D341Med (cell line): ENCODE data around the gene MRPS6.
A peak's percentile ranks its signal among the peaks of the same experiment; 100 is the strongest.

Experiments used
- DNase-seq: peaks from one replicate; pipeline ENCODE4 v3.0.0; 2012; ENCODE audit warnings: low spot score

Gene MRPS6

DNA sequence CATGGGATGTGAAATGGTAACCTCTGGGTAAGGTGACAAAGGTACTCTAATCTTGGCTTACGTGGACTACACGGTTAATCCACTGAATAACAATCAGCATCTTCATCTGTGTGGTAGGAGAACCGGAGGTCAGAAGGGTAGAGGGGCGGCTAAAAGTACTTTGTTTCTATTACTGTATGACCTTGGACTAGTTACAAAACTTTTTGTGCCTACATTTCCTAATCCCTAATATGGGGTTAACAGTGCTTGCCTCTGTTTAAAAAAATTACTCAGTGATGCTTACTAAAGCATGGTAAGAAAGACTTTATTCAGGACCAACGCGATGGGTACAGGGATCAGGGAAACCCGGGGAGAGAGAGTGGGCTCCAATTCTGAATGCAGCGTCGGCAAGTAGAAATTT, 1.7 kb upstream of the MRPS6 start:
- DNase-seq, result no peak

DNA sequence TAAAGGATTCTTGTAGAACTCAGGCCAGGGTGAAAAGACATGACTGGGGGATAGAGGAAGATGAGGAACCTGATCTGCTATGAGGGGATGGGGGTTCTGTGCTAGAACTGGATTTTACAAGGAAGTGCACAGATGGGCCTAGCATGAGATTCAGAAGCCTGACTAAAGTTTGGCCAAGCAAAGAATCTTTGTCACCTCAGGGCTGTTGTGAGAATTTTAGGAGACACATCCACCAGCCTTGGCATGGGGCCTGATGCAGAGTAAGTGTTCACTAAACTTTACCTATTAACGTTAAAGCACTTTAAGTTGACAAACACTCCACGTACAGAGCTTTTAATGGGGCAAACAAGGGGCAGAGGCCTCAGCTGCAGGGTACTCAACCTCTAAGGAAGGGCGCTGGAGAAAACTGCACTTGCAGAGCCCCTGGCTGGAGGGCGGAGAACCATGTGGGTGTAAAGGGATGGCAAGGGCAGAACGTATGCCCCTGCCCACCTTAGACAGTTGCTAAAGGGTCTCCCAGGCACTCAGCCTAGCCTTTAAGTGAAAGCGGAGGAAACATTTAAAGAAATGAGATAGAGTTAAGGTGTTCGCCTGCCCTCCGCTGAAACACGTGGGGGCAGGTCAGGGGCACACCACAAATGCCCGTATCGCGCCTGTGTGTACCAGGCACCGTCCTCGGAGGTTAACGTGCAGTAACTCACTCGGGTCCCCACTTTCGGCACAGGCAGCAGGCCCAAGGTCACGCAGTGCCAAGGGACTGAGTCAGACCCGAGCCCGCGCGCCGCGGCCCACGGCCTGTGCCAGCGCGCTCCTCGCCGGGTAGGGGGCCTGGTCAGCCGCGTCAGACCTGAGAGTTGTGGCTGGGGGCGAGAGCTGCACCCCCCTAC, 990 bp upstream of the MRPS6 start:
- DNase-seq, result no peak

DNA sequence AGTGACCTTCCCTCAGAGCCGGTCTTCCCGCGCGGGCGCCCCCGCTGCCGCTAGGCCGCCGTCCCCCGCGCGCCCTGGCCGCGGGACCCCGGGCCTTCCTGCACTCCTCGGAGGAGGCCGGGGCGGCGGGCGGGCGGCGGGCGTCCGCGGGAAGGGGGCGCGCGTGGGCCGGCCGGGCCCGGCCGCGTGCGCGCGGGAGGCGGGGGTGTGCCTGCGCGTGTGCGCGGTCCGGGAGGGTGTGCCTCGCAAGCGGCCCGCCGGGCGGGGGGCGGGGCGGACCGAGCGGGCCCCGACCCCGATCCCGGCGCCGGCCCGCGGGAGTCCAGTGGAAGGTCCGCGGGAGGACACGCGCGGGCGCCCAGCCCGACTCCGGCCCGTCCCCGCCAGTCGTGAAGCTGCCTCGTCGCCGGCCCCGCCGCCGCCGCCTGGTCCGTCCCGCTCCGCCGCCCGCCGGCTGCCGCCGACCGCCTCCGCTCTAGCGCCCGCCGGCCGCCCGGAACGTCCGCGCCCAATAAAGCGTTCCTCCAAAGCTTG, 438 bp downstream of the MRPS6 start:
- peak; percentile 83 for DNase-seq

DNA sequence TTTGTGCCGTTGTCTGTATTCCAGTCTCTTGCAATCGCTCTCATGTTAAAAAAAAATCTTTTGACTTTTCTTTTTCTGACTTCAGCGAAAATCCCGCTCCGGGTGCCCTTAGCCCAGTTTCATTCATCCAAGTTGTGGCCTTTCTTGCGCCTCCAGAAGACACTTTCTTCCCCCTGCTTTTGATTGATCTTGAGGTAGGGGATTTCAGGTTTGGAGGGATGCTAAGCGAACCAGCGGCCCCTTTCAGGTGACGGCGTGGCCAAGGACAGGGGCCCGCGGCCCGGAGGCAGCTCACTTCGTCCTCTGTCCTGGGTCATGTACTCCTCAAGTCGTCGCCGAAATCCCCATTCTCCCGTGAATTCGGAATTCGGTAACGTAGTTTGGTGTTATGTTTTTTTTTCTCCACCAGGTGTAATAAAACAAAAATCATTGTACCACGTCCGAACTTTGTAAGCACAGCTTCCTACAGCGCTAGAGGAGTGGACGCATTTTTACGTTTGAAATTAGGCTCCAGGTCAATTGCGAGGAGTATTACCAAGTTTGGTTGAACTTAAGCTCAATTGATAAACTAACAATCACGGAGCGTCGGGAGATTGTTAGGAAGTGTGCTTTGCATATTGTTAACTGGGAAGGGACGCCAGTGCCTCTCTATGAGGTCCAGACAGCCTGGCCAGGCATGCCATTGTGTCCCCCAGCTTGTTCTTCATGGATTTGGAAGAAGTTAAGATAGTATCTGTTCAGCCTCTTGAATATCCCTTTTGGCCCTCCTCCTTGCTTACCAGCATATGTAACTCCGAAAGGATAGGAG, 1.1 kb downstream of the MRPS6 start:
- no peak for DNase-seq

DNA sequence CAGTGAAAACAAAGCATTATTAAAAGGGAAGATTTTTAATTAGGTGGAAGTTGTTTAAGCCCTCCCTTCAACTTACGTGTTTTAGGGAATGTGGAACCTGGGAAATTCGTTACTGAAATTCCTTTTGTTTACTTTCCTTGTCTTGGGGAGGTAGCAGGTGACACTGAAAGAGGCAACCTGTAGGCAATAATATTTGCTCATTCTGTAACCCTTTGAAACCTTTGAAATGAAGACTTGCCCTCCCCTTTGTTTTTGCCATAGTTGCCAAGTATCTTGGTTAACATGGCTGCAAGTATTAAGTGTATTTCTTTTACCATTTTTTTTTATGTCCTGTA, 1.7 kb downstream of the MRPS6 start:
- DNase-seq, result no peak

DNA sequence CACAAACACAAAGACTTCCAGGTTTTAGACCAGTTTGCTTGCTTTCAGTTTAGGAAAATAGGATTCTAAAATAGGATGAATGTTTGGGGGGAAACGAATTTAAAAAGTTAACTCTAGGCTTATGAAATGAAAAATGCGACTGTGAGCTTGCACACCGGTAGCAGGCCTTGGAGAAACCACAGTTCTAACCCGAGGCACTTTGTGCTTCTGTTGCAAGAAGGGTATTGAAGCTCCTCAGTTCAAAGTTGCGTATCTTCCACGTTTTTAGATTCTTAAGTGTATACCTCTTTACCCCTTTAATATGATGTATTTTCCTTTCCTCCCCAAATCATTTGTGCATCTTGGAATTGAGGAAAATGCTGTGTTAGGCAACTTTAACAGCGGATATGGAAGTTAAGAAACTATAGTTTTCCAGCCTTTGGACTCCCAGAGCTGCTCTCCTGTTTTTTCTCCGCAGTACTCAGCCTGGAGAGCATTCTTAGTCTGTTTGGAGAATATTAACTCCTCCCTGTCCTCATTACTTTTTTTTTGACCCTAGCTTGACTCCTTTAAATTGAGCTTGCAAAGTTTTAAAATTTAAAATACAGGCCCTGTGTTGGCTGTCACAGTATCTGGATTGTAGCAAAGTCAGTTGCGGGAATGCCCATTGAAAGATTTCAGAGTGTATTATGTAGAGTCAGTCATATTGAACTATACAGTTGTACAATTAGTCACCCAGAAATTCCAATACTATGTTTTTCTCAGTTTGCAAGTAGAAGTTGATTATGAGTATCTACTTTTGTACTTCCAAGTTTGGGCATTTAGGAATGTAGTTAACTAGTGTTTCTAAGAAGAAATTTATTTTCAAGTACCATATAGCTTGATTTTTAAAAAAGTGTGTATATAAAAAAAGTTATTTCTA, 2.6 kb downstream of the MRPS6 start:
- no peak for DNase-seq

DNA sequence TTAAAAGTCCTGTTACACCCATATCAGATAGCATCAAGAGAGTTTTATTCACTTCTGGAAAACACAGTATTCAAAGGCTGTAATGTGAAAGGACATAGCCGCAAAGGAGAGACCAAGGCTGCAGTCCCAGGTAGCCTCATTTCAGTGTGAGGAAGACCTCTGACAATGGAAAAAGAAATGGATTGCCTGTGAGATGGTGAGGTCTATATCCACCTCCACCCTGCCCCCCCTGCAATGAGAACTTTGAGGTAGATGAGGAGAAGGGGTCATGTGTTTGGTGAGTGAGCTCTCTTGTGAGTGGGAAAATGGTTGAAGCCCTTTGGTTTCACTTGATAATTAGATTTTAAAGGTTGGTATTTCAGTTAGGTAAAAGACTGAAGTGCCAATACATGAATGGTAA, 3.5 kb downstream of the MRPS6 start:
- DNase-seq, result no peak

DNA sequence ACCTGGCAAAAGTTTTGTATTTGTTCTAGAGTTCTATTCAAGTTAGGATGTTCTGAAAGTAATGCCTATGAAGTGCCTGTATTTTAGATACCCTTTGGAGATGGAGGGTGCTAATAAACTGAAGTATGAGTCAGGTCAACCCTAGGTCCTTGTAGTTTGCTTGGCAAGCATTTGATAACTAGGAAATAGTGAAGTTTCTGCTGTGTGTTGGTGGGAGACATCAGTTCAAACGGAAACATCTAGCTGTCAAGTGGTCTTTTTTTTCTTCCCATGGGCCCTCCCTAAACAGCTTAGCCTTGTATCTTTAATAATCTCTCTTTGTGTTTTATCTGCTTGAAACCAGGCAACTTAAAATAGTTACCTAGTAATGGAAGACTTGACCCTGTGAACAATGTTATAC, 4.5 kb downstream of the MRPS6 start:
- no peak for DNase-seq

DNA sequence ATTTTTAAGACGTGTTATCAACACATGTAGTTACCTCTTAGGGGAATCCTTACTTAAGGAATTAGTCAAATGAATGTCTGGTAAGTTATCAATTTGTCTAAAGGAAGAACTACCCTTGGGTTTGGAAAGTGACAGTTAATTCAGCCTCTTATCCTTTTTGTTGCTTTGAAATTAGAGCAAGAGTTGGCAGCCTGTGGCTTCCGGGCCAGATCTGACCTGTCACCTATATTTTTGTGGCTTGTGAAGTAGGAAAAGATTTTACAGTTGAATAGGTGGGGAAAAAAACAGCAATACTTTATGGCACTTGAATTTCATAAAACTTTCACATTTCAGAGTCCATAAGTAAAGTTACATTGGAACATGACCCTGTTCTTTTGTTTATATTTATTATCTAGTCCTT, 5.5 kb downstream of the MRPS6 start:
- no peak for DNase-seq

DNA sequence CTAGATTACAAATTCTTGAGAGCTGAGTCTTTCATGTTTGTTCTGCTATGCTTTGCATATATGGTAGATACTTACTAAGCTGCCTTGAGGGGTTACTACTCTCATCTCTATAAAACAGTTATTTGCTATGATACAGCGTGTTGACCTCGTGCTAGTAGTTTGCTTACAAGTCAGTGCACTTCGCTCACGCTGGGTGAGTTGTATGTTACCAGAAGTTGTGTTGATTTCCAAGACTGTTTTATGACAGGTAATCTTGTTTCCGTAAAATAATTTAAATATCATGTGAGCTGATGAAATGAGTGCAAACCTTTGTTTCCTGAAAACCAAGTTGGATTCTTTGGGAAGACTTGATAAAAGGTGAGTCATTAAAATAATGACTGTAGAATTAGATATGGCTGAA, 7.3 kb downstream of the MRPS6 start:
- no peak for DNase-seq

DNA sequence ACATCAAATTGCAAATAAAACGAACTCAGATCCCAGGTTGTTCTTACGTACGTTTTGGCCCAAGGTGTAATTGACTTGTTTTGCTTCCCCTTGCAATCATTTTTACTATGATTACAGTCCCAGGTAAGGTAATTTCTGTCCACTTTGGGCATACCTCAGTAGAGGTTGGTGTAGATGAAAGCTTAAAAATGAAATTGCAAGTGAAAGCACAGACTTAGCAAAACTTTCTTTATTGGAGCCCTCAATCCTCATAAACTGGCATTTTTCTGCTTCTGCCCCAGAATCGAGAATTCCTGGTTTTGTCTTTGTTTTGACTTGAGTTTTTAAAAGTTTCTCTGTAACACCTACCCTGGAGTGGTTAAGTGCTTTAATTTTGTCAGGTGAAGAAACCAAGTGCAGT, 9.4 kb downstream of the MRPS6 start:
- no peak for DNase-seq

DNA sequence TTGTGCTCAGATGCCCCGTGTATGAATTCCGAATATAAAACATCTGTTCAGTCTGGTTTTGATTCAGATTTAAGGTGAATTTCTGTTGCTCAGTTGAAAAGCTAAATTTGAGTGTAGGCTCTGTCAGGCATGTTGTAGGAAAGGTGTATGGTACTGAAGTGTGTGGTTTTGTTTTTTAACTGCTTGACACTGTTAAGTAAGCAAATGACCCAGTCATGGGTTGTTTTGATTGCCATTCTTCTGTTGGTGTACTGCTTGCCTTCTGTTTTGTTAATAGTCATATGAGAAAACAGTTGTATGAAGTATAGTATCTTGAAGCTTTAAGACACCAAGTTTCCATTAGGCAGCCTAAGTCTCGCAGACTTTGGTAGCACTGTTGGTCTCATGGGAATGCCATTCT, 10.0 kb downstream of the MRPS6 start:
- DNase-seq, result no peak

DNA sequence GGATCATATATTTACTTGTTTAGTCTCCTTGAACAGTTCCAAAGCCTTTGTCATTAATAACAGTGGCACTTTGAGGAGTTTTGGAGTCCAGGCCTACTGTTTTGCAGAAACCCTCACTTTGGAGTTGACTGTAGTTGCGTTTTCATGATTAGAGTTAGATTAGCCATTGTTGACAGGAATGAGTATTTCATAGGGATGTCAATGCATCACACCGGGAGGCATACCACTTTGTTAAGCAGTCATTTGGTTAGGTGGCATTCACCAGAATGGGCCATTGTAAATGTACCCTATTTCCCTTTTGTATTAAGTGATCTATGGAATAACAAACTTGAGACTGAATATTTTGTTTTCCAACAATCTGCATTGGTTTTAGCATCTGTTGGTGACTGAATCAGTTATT, 11.8 kb downstream of the MRPS6 start:
- no peak for DNase-seq

DNA sequence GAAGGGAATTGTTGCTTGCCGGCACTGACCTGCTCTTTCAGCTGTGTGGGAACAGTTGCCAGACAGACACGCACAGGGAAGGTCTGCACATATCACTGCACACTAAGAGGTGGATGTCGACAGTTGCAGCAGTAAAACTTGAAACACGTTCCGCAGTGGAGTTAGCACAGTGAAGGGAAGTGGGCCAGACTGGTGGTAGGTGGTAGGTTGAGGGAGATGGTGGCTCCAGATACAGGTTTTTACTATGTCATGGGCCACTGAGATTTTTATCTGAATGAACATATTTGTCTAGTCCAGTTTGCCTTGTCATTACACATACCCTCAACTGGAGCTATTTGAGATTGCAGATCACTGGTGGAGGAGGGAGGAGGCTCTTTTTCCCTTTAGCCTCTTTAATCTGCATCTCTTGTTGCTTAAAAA, 13.5 kb downstream of the MRPS6 start:
- no peak for DNase-seq

DNA sequence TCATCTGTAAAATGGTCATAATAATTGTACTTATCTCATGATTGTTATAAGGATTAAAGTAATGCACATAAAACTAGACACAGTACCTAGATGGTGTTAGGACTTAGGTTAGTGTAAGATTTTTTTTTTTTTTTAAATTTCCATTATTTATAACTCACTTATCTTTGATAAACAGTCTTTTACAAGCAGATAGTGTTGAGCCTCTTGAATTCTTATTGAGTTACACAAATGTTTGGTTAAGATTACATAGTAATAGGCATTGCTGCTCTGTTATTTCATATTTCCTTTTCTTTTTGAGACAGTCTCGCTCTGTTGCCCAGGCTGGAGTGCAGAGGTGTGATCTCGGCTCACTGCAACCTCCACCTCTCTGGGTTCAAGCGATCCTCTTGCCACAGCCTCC, 15.4 kb downstream of the MRPS6 start:
- no peak for DNase-seq

DNA sequence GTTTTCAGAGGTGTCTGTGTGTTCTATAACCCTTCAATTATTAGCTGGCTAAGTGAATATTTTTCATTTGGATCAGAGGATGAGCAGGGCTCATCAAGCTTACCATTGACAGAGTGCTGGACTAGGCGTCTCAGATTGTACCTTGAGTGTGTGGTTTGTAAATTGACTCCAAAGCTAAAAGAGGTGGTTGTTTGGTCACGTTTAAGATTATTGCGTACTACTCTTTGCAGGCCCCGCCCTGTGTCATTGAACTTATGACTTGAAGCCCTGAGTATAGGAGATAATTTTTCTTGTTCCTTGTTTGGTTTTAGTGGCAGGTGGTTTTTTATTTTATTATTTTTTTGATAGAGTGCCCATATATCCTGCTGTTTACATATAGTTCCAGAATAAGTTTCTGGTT, 17.7 kb downstream of the MRPS6 start:
- no peak for DNase-seq

DNA sequence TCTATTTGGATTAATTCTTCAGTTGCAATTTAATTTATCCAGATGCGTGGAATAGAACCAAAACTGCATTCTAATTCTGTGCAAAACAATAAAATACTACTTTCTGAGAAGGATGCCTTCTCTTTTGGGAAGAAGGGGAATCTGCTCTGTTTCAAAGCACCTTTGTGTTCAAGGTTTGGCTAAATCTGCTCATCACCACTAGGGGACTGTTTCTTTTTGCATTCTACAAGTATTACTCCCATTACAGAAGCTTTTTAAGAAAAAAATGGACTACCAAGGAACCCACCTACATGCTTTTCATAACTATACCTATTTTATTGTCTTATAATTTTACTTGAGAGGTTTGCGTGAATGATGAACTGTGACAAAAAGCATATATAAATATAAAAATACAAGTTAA, 18.2 kb downstream of the MRPS6 start:
- no peak for DNase-seq

DNA sequence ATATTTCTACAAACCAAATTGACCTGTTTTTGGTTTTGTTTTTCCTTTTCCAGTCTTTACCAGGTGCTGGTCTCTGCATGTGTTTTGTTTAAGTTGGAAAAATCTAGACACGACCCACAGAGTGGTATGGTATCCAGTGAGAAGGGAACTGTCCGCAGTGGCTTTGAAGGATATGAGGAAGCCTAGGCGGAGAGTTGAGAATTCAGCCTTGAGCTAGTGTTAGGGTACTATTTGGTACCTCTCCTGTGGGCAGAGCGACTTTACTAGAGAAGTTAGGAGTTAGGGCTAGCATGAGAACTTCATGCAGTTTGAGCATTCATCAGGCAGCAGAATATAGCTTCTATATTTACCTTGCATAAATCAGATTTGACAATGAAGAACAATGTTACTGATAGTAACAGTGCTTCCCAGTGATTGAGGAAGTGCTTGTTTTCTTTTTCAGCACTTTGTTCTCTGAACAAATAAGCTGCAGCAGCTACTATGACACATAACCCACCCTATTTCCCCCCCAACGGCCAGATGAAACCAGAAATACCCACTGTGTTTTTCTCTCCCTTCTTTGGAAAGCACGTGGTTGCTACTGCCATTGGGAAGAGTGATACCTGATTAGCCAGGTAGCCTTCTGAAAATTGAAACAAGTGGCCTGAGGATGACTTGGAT, 19.0 kb downstream of the MRPS6 start:
- no peak for DNase-seq

DNA sequence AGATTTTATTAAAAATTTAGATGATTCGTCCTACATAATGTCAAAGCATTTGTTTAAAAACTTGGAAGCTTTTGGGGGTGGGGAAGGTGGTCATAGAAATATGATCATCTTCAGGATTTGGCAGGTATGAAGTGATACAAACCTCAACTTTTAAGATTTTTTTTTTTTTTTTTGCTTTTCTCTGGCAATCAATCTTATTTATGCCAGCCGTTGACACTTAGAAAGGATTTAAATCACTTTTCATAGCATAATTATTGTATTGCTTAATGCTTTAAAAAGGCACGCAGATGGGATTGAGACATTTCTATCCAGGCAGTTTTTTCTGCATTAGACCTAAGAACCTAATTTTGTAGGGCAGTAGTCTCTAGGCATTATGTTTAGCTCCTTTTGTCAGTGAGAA, 19.7 kb downstream of the MRPS6 start:
- DNase-seq, result no peak

DNA sequence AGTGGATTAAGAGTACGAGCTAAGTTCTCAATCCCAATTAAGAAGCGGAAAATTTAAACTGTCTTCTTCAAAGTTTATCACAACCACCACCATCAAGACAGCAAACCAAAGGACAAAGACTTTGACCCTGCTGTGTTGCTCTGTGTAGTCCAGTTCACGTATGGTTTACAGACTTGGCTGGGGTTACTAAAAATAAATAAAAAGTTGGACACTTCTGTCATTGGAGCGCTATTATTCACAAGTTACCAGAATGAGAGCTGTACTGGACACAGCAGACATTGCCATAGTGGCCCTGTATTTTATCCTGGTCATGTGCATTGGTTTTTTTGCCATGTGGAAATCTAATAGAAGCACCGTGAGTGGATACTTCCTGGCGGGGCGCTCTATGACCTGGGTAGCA, 21.6 kb downstream of the MRPS6 start:
- DNase-seq, result no peak

DNA sequence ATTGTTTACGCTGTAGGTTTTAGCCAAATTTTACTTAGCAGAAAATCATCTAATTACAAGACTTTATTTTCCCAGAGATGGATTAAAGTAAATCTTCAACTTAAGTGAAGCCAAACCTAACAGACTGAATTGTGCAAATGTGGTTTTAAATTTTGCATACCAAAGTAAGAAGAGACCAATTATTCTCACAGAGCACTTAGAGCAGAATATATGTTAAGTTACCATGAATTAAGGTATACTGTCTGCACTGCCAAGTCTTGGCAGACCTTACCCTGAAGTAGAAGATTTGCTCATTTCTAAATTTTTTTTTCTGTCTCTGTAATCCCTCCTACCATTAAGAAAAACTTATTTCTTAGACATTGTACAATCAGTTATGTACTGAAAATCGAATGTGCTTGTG, 24.1 kb downstream of the MRPS6 start:
- DNase-seq, result no peak

DNA sequence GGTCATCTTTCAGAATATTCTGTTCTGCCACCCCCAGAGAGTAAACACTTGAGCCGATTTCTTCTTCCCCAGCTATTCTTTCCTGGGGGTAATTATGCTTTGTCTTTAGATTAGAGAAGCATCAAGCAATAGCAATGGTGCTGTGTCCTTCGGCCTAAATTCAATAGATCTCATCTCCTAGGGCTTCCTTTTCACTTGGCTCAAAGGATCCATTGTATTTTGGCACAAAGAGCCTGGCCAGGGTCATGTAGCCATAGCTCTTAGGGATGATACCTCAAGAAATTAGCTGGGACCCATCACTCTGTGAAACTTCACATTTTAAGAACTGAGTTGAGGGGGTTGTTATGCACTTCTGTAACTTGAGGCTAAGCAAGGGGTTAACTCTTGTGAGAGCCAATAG, 27.0 kb downstream of the MRPS6 start:
- DNase-seq, result no peak
